Liver (tissue), 9 donors: Measurements from ENCODE around the gene HTRA1. TPM values are rescaled to one million over a fixed set of nuclear protein-coding genes. Genes with fewer than 3 reads are reported as not detected.

Experiments
- DNase-seq: peaks from one replicate; pipeline ENCODE4 v3.0.0-alpha.2; 2017; ENCODE audit warnings: low spot score
- H3K27ac ChIP-seq, 2 donors: one replicate each; pipeline ENCODE4 v1.7.0; 2013; ENCODE audit warnings: inconsistent platforms in 2 of 2, low read length in 2 of 2, control low read depth in 1 of 2, low read depth in 1 of 2, mild to moderate bottlenecking in 1 of 2
- H3K27me3 ChIP-seq, 4 donors: one replicate each; pipeline versions ENCODE4 v1.6.1 to v1.7.0; 2013; ENCODE audit warnings: low read length in 3 of 4, inconsistent platforms in 1 of 4, mild to moderate bottlenecking in 1 of 4, moderate library complexity in 1 of 4; ENCODE audit not compliant: control insufficient read depth in 4 of 4, insufficient read depth in 4 of 4
- H3K36me3 ChIP-seq, 4 donors: one replicate each; pipeline versions ENCODE4 v1.6.1 to v1.7.0; 2013; ENCODE audit warnings: low read length in 3 of 4, mild to moderate bottlenecking in 3 of 4, low read depth in 1 of 4, moderate library complexity in 1 of 4; ENCODE audit not compliant: control insufficient read depth in 4 of 4, insufficient read depth in 3 of 4
- H3K4me1 ChIP-seq, 4 donors: one replicate each; pipeline versions ENCODE4 v1.6.1 to v1.7.0; 2013; ENCODE audit warnings: low read length in 3 of 4, mild to moderate bottlenecking in 3 of 4, moderate library complexity in 1 of 4; ENCODE audit not compliant: control insufficient read depth in 4 of 4, insufficient read depth in 4 of 4
- H3K4me3 ChIP-seq, 3 donors: one replicate each; pipeline versions ENCODE4 v1.6.1 to v1.7.0; 2013; ENCODE audit warnings: low read length in 3 of 3, control low read depth in 1 of 3, low read depth in 1 of 3, mild to moderate bottlenecking in 1 of 3
- H3K9ac ChIP-seq, 2 donors: one replicate each; pipeline ENCODE4 v1.7.0; 2013; ENCODE audit warnings: low read length in 2 of 2, mild to moderate bottlenecking in 2 of 2, moderate library complexity in 2 of 2, control low read depth in 1 of 2, low read depth in 1 of 2
- H3K9me3 ChIP-seq, 4 donors: one replicate each; pipeline versions ENCODE4 v1.6.1 to v1.7.0; 2013; ENCODE audit warnings: low read length in 3 of 4; ENCODE audit not compliant: control insufficient read depth in 4 of 4
- ATF3 ChIP-seq: IDR thresholded peaks from 2 replicates; pipeline ENCODE4 v1.6.1; 2016; ENCODE audit warnings: antibody characterized with exemption
- CTCF ChIP-seq: fragments of 150-350 bp; IDR thresholded peaks from 2 replicates; pipeline ENCODE4 v1.5.1; 2017; ENCODE audit warnings: improper control_type of control experiment, low read depth, low read length; ENCODE audit not compliant: missing input control
- EGR1 ChIP-seq, 2 donors: IDR thresholded peaks; 2 replicates each; pipeline ENCODE4 v1.6.1; 2016 to 2018; ENCODE audit warnings: antibody characterized with exemption in 2 of 2, low read depth in 2 of 2
- FOXA1 ChIP-seq: IDR thresholded peaks from 2 replicates; pipeline ENCODE4 v1.6.1; 2016; ENCODE audit warnings: antibody characterized with exemption
- FOXA2 ChIP-seq: IDR thresholded peaks from 2 replicates; pipeline ENCODE4 v1.6.1; 2016; ENCODE audit warnings: antibody characterized with exemption
- HNF4A ChIP-seq, 2 donors: conservative IDR thresholded peaks; 2 replicates each; pipeline ENCODE4 v1.6.1; 2016; ENCODE audit warnings: antibody characterized with exemption in 2 of 2, mild to moderate bottlenecking in 2 of 2
- HNF4G ChIP-seq: IDR thresholded peaks from 2 replicates; pipeline ENCODE4 v1.6.1; 2016; ENCODE audit warnings: antibody characterized with exemption
- JUND ChIP-seq, 2 donors: IDR thresholded peaks; 2 replicates each; pipeline ENCODE4 v1.6.1; 2016; ENCODE audit warnings: antibody characterized with exemption in 2 of 2
- MAX ChIP-seq: IDR thresholded peaks from 2 replicates; pipeline ENCODE4 v1.6.1; 2016; ENCODE audit warnings: antibody characterized with exemption
- NR2F2 ChIP-seq: IDR thresholded peaks from 2 replicates; pipeline ENCODE4 v1.6.1; 2016; ENCODE audit warnings: antibody characterized with exemption
- RXRA ChIP-seq, 2 donors: IDR thresholded peaks; 2 replicates each; pipeline ENCODE4 v1.6.1; 2017 to 2018; ENCODE audit warnings: antibody characterized with exemption in 2 of 2, mild to moderate bottlenecking in 1 of 2
- SP1 ChIP-seq: IDR thresholded peaks from 2 replicates; pipeline ENCODE4 v1.6.1; 2018; ENCODE audit warnings: antibody characterized with exemption, mild to moderate bottlenecking
- TAF1 ChIP-seq: conservative IDR thresholded peaks from 2 replicates; pipeline ENCODE4 v1.6.1; 2016; ENCODE audit warnings: antibody characterized with exemption, mild to moderate bottlenecking
- YY1 ChIP-seq: IDR thresholded peaks from 2 replicates; pipeline ENCODE4 v1.6.1; 2016; ENCODE audit warnings: antibody characterized with exemption, mild to moderate bottlenecking
- WGBS: extraction: QIAGEN DNeasy Blood & Tissue Kit; methylation state at CpG from one replicate; pipeline ENCODE4 v1.1.7; 2013; 5-methylcytosine and 5-hydroxymethylcytosine counted together
- polyA plus RNA-seq, 2 donors: library from polyadenylated mRNA; stranded (reverse) in 1 of 2; unstranded in 1 of 2; fragments of 200-250 nt in 1 of 2; fragments of >200 nt in 1 of 2; fragmentation: Nextera tagmentation in 1 of 2; extraction: Ambion mirVana in 1 of 2; gene quantifications; one replicate each; pipeline versions ENCODE4 v1.2.1 to v1.2.3, GENCODE V29; 2013 to 2015
- total RNA-seq, 2 donors: library from RNA; depleted of rRNA; stranded (reverse); fragments of >200 nt; gene quantifications; one replicate each; pipeline ENCODE4 v1.2.3, GENCODE V29; 2014
- TF ChIP-seq, protein P1 (sequence below): IDR thresholded peaks from 2 replicates; pipeline ENCODE4 v1.6.1; 2016; ENCODE audit warnings: antibody characterized with exemption
- donor health status: healthy.
- donor health status: healthy.
- donor health status: healthy.
- donor health status: healthy.
- donor health status: healthy.

HTRA1 gene
- total and polyA plus RNA-seq, 4 donors = 4.3 to 289 (median 72.1) TPM

- peaks cover 5 to 13% (median 9%) of the 10 kb centered on the region in 4 donors for H3K4me1 ChIP-seq
- WGBS = 85% methylated on average over 14 of the region's 14 CpGs
- H3K4me3 ChIP-seq = no peak overlapping the region
- H3K36me3 ChIP-seq = no peaks in the 10 kb centered on the region
- no peak for DNase-seq
- TF ChIP-seq MAX = no peak
- no peak for TF ChIP-seq RXRA (IDR thresholded peaks at IDR 0.05)
- no peak for TF ChIP-seq YY1
- TF ChIP-seq EGR1 (IDR thresholded peaks at IDR 0.05; ENCODE audit: low read depth in 2 of 2) = no peak
- TF ChIP-seq ATF3 = no peak
- no peak for TF ChIP-seq JUND (IDR thresholded peaks at IDR 0.05)
- no peak for TF ChIP-seq FOXA1
- TF ChIP-seq HNF4G = no peak
- H3K9me3 ChIP-seq = no peaks in the 10 kb centered on the region
- no peak overlapping the region for H3K9ac ChIP-seq
- H3K27me3 ChIP-seq = no peaks in the 10 kb centered on the region
- H3K27ac ChIP-seq = no peak overlapping the region
Observed at GRCh38 chr10:122450353-122450990, 10.9 kb upstream of the HTRA1 start.

- no peak overlapping the region for H3K27ac ChIP-seq
- H3K9ac ChIP-seq = no peak overlapping the region
- H3K27me3 ChIP-seq = no peaks in the 10 kb centered on the region
- H3K9me3 ChIP-seq = no peaks in the 10 kb centered on the region
- TF ChIP-seq CTCF (no peak), JUND (IDR thresholded peaks at IDR 0.05) (no peak), YY1 (no peak), HNF4A (conservative IDR thresholded peaks at IDR 0.05) (no peak), RXRA (IDR thresholded peaks at IDR 0.05) (no peak), TAF1 (no peak), SP1 (no peak), NR2F2 (no peak), ATF3 (no peak), FOXA1 (no peak), FOXA2 (no peak)
- TF ChIP-seq, protein P1, sequence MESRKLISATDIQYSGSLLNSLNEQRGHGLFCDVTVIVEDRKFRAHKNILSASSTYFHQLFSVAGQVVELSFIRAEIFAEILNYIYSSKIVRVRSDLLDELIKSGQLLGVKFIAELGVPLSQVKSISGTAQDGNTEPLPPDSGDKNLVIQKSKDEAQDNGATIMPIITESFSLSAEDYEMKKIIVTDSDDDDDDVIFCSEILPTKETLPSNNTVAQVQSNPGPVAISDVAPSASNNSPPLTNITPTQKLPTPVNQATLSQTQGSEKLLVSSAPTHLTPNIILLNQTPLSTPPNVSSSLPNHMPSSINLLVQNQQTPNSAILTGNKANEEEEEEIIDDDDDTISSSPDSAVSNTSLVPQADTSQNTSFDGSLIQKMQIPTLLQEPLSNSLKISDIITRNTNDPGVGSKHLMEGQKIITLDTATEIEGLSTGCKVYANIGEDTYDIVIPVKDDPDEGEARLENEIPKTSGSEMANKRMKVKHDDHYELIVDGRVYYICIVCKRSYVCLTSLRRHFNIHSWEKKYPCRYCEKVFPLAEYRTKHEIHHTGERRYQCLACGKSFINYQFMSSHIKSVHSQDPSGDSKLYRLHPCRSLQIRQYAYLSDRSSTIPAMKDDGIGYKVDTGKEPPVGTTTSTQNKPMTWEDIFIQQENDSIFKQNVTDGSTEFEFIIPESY = no peak
- no peak overlapping the region for H3K4me3 ChIP-seq
- peaks cover 3 to 9% (median 8%) of the 10 kb centered on the region in 4 donors for H3K4me1 ChIP-seq
- 96% methylated on average over 3 of the region's 3 CpGs for WGBS
- DNase-seq = no peak
- no peaks in the 10 kb centered on the region for H3K36me3 ChIP-seq
Observed at GRCh38 chr10:122454071-122454470, 7.3 kb upstream of the HTRA1 start.
